ENCODE data around the gene SH3BGR. TPM values are rescaled to one million over a fixed set of nuclear protein-coding genes. Genes with fewer than 3 reads are reported as not detected.

Gene SH3BGR
- total RNA-seq, 2 donors from 2014 or later, result 43.2 to 75.7 TPM

- H3K27ac ChIP-seq, result no peak overlapping the region
- no peaks in the 10 kb centered on the region for H3K9me3 ChIP-seq
- H3K36me3 ChIP-seq, result peaks cover 8% of the 10 kb centered on the region
- DNase-seq (ENCODE audit: low spot score), result no peak
- no peak for TF ChIP-seq CTCF (IDR thresholded peaks at IDR 0.05)
- H3K4me1 ChIP-seq, result no peaks in the 10 kb centered on the region
- H3K4me3 ChIP-seq, result no peak overlapping the region
- H3K27me3 ChIP-seq, result no peaks in the 10 kb centered on the region
These were observed 27.5 kb downstream of the SH3BGR start for GRCh38 chr21:39479164-39479813.

GRCh38 chr21:39479814-39480182, 28.0 kb downstream of the SH3BGR start:
- no peaks in the 10 kb centered on the region for H3K9me3 ChIP-seq

DNA sequence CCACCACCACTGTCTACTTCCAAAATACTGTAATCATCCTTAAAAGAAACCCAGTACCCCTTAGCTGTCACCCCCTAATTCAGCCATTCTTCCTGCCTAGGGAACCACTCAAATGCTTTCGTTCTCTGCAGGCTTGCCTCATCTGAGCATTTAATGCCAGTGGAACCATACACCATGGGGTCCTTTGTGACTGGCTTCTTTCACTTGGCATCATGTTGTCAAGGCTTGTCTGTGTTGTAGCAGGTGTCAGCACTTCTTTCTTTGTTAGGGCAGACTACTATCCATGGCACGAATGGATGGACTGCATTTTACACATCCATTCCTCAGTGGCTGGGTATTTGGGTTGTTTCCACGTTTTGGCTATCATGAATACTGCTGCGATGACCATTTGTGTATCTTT, 28.5 kb downstream of the SH3BGR start:
- no peaks in the 10 kb centered on the region for H3K4me1 ChIP-seq
- no peak overlapping the region for H3K4me3 ChIP-seq
- H3K36me3 ChIP-seq, result peaks cover 8% of the 10 kb centered on the region
- DNase-seq (ENCODE audit: low spot score), result no peak
- no peak for TF ChIP-seq CTCF (IDR thresholded peaks at IDR 0.05)
- H3K27ac ChIP-seq, result no peak overlapping the region
- H3K27me3 ChIP-seq, result no peaks in the 10 kb centered on the region
- no peaks in the 10 kb centered on the region for H3K9me3 ChIP-seq

More at GRCh38 chr21:39479814-39480182, 28.0 kb downstream of the SH3BGR start:
- Histone ChIP-seq H3K4me3 (no peak overlapping the region), H3K27ac (no peak overlapping the region), H3K27me3 (no peaks in the 10 kb centered on the region), H3K4me1 (no peaks in the 10 kb centered on the region), H3K36me3 (peaks cover 8% of the 10 kb centered on the region)
- DNase-seq (ENCODE audit: low spot score), result no peak
- TF ChIP-seq CTCF (IDR thresholded peaks at IDR 0.05), result no peak

GRCh38 chr21:39481886-39482285, 30.1 kb downstream of the SH3BGR start:
- no peaks in the 10 kb centered on the region for H3K4me1 ChIP-seq
- DNase-seq (ENCODE audit: low spot score), result no peak
- TF ChIP-seq CTCF (IDR thresholded peaks at IDR 0.05), result no peak
- no peaks in the 10 kb centered on the region for H3K27me3 ChIP-seq
- H3K4me3 ChIP-seq, result no peak overlapping the region
- no peaks in the 10 kb centered on the region for H3K36me3 ChIP-seq
- H3K27ac ChIP-seq, result no peak overlapping the region
- H3K9me3 ChIP-seq, result no peaks in the 10 kb centered on the region

GRCh38 chr21:39483917-39484316, 32.1 kb downstream of the SH3BGR start:
- Histone ChIP-seq H3K27ac (no peak overlapping the region), H3K4me3 (no peak overlapping the region), H3K4me1 (no peaks in the 10 kb centered on the region), H3K9me3 (no peaks in the 10 kb centered on the region), H3K36me3 (no peaks in the 10 kb centered on the region), H3K27me3 (no peaks in the 10 kb centered on the region)
- DNase-seq (ENCODE audit: low spot score), result no peak
- TF ChIP-seq CTCF (IDR thresholded peaks at IDR 0.05), result no peak

- no peaks in the 10 kb centered on the region for H3K27me3 ChIP-seq
- H3K4me3 ChIP-seq, result no peak overlapping the region
- DNase-seq (ENCODE audit: low spot score), result no peak
- H3K9me3 ChIP-seq, result no peaks in the 10 kb centered on the region
- H3K27ac ChIP-seq, result no peak overlapping the region
- no peaks in the 10 kb centered on the region for H3K4me1 ChIP-seq
- TF ChIP-seq CTCF (IDR thresholded peaks at IDR 0.05), result no peak
- no peaks in the 10 kb centered on the region for H3K36me3 ChIP-seq
These were observed 33.0 kb downstream of the SH3BGR start for GRCh38 chr21:39484711-39485276.
